Measurements from ENCODE around the gene PTPRK.

GRCh38 chr6:128526152-128526914 lies 5.9 kb upstream of the PTPRK start:
- TF ChIP-seq, protein P1, sequence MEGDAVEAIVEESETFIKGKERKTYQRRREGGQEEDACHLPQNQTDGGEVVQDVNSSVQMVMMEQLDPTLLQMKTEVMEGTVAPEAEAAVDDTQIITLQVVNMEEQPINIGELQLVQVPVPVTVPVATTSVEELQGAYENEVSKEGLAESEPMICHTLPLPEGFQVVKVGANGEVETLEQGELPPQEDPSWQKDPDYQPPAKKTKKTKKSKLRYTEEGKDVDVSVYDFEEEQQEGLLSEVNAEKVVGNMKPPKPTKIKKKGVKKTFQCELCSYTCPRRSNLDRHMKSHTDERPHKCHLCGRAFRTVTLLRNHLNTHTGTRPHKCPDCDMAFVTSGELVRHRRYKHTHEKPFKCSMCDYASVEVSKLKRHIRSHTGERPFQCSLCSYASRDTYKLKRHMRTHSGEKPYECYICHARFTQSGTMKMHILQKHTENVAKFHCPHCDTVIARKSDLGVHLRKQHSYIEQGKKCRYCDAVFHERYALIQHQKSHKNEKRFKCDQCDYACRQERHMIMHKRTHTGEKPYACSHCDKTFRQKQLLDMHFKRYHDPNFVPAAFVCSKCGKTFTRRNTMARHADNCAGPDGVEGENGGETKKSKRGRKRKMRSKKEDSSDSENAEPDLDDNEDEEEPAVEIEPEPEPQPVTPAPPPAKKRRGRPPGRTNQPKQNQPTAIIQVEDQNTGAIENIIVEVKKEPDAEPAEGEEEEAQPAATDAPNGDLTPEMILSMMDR (IDR thresholded peaks at IDR 0.05), result no peak
- TF ChIP-seq POLR2A (IDR thresholded peaks at IDR 0.05), result no peak
